ENCODE data around the gene SKAP1.

DNA sequence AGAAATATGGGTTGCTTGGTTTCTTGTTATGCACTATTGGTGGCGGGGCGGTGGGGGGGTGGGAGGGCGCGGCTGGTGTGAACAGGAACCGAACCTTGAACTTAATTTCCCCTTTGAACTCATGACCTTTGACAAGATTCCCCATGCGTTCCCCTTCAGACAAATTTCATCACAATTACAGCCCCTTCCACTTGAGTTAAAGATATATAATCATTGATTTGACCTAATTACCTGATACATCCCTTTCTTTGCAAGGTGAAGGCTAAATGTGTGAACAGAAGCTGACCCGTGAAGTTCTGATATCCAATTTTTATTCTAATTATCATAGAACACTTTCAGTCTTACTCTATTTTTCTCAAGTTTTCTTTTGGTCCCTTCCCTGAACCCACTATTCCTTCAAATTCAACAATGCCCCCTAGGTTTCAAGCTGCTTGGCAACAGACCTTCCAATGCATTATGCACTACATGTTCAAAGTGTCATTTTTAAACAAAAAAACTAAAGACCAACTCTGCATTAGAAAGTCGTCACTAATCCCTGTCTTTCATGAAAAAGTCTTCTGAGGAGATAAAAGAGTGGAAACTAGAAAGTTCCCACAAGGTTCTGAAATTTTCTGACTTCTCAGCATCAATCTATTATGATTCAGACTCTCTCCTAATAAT lies 116.8 kb downstream of the SKAP1 start:
- TF ChIP-seq CTCF (IDR thresholded peaks at IDR 0.05 in 4 of 5, conservative IDR thresholded peaks at IDR 0.05 in 1 of 5): no peak
- TF ChIP-seq POLR2A (IDR thresholded peaks at IDR 0.05): no peak

Data from gastrocnemius medialis (tissue), 4 donors.